Right hindlimb (tissue), 1 donor: ENCODE measurements around the gene HAGH.
A peak's percentile ranks its signal among the peaks of the same experiment; 100 is the strongest.

ENCODE experiments used
- DNase-seq: peaks from one replicate; pipeline ENCODE4 v3.0.0-alpha.2; 2018

HAGH gene

GRCh38 chr16:1772908-1773702 is 53.5 kb downstream of the HAGH start, which contains the start of gene MRPS34:
TSS of gene MRPS34 (minus strand) at chr16:1773134. CDS start at chr16:1773119, 15 bp downstream.
- peak; percentile 88 for DNase-seq

GRCh38 chr16:1772362-1772907 is 54.2 kb downstream of the HAGH start, which contains the start of gene EME2:
TSS of gene EME2 (plus strand) at chr16:1772810. CDS start at chr16:1773228, 418 bp downstream.
- peak; percentile 30 for DNase-seq

GRCh38 chr16:1771864-1772361 is 54.7 kb downstream of the HAGH start:
- no peak for DNase-seq

GRCh38 chr16:1771188-1771863 is 55.3 kb downstream of the HAGH start, which contains the start of gene NME3:
TSS of gene NME3 (minus strand) at chr16:1771543. CDS start at chr16:1771534, 9 bp downstream.
- peak; percentile 86 for DNase-seq

GRCh38 chr16:1770328-1771187 is 56.1 kb downstream of the HAGH start:
- DNase-seq: no peak

GRCh38 chr16:1769402-1770300 is 57.0 kb downstream of the HAGH start:
- peak; percentile 30 for DNase-seq

- peak; percentile 34 for DNase-seq
Observed at GRCh38 chr16:1768767-1769401, 57.7 kb downstream of the HAGH start.

GRCh38 chr16:1768061-1768766 is 58.4 kb downstream of the HAGH start:
- no peak for DNase-seq

- DNase-seq: no peak
Observed at GRCh38 chr16:1767116-1767994, 59.3 kb downstream of the HAGH start.

GRCh38 chr16:1766701-1767100 is 59.9 kb downstream of the HAGH start:
- DNase-seq: no peak

- DNase-seq: no peak
Observed at GRCh38 chr16:1766231-1766630, 60.4 kb downstream of the HAGH start.

GRCh38 chr16:1765826-1766225 is 60.8 kb downstream of the HAGH start:
- DNase-seq: no peak

- peak; percentile 23 for DNase-seq
Observed at GRCh38 chr16:1764971-1765370, 61.7 kb downstream of the HAGH start.

- DNase-seq: no peak
Observed at GRCh38 chr16:1763521-1764511, 62.8 kb downstream of the HAGH start.

GRCh38 chr16:1762879-1763520 is 63.6 kb downstream of the HAGH start:
- DNase-seq: no peak

GRCh38 chr16:1762196-1762878 is 64.3 kb downstream of the HAGH start:
- DNase-seq: peak; percentile 21

GRCh38 chr16:1761751-1762150 is 64.9 kb downstream of the HAGH start:
- peak; percentile 11 for DNase-seq
